HEK293 (cell line): Measurements from ENCODE around the gene EEF1AKMT3.

ENCODE experiments used
- CTCF ChIA-PET: fragments of 350-600 bp; formaldehyde crosslinking; extraction: SDS; loops from one replicate; lab custom pipeline; 2021; ENCODE audit warnings: antibody characterized with exemption; lab: Yijun Ruan, JAX
- POLR2A ChIA-PET: fragments of 300-600 bp; formaldehyde crosslinking; extraction: SDS; loops from one replicate; lab custom pipeline; 2020; ENCODE audit warnings: antibody characterized with exemption, inconsistent platforms; lab: Yijun Ruan, JAX
- H3K27ac ChIP-seq: fragments of 200-500 bp; sonication (Bioruptor generic); 2 replicates; pipeline ENCODE4 v1.5.1; 2014; ENCODE audit warnings: low read depth, low read length, control low read depth, inconsistent platforms; ENCODE audit errors: extremely low read depth
- H3K36me3 ChIP-seq, 2 experiments: fragments of 200-500 bp in 1 of 2; sonication (Bioruptor generic) in 1 of 2; 1 replicate in 1 of 2; 2 replicates in 1 of 2; pipeline ENCODE4 v1.5.1; 2014 to 2017; ENCODE audit warnings: inconsistent platforms in 2 of 2, low read length in 2 of 2; ENCODE audit not compliant: control insufficient read depth in 2 of 2, insufficient read depth in 1 of 2
- H3K4me1 ChIP-seq: fragments of 200-500 bp; sonication (Bioruptor generic); 2 replicates; pipeline ENCODE4 v1.5.1; 2014; ENCODE audit warnings: mild to moderate bottlenecking, low read length, inconsistent platforms; ENCODE audit not compliant: control insufficient read depth, insufficient read depth
- H3K4me3 ChIP-seq: 2 replicates; pipeline ENCODE4 v1.5.1; 2011; ENCODE audit warnings: low read depth, mild to moderate bottlenecking, control low read depth, low read length, moderate library complexity
- H3K9me3 ChIP-seq: fragments of 200-500 bp; sonication (Bioruptor generic); 2 replicates; pipeline ENCODE4 v1.5.1; 2014; ENCODE audit warnings: low read depth, low read length, inconsistent platforms; ENCODE audit not compliant: control insufficient read depth, insufficient read depth
- GLI2 ChIP-seq: fragments of 450-650 bp; formaldehyde crosslinking; IDR thresholded peaks from 2 replicates; pipeline ENCODE4; 2017; ENCODE audit warnings: missing biosample characterization, missing genetic modification characterization, low read depth, borderline replicate concordance
- IKZF3 ChIP-seq: fragments of 450-650 bp; IDR thresholded peaks from 2 replicates; pipeline ENCODE4 v1.5.0; 2018; ENCODE audit warnings: missing biosample characterization, mild to moderate bottlenecking, missing genetic modification characterization, moderate library complexity
- REPIN1 ChIP-seq: fragments of 450-650 bp; formaldehyde crosslinking; IDR thresholded peaks from 2 replicates; pipeline ENCODE4 v1.5.1; 2017; ENCODE audit warnings: missing biosample characterization, missing genetic modification characterization, low read depth
- SP2 ChIP-seq: fragments of 450-650 bp; formaldehyde crosslinking; IDR thresholded peaks from 2 replicates; pipeline ENCODE4 v1.5.1; 2016; ENCODE audit warnings: missing biosample characterization, missing genetic modification characterization
- ZNF157 ChIP-seq: fragments of 450-650 bp; formaldehyde crosslinking; IDR thresholded peaks from 2 replicates; pipeline ENCODE4 v1.5.1; 2016; ENCODE audit warnings: missing biosample characterization, missing genetic modification characterization
- ZNF404 ChIP-seq: fragments of 450-650 bp; formaldehyde crosslinking; IDR thresholded peaks from 2 replicates; pipeline ENCODE4 v1.5.1; 2017; ENCODE audit warnings: missing biosample characterization, missing genetic modification characterization
- ZNF555 ChIP-seq: fragments of 450-650 bp; formaldehyde crosslinking; conservative IDR thresholded peaks from 2 replicates; pipeline ENCODE4 v1.5.1; 2017; ENCODE audit warnings: missing biosample characterization, mild to moderate bottlenecking, missing genetic modification characterization, inconsistent platforms
- ZNF600 ChIP-seq: fragments of 450-650 bp; formaldehyde crosslinking; IDR thresholded peaks from 2 replicates; pipeline ENCODE4 v1.5.1; 2016; ENCODE audit warnings: missing biosample characterization, missing genetic modification characterization
- ZNF670 ChIP-seq: fragments of 450-650 bp; formaldehyde crosslinking; IDR thresholded peaks from 2 replicates; pipeline ENCODE4 v1.5.1; 2016; ENCODE audit warnings: missing biosample characterization, missing genetic modification characterization, low read depth
- ZNF777 ChIP-seq: fragments of 450-650 bp; formaldehyde crosslinking; IDR thresholded peaks from 2 replicates; pipeline ENCODE4 v1.5.1; 2017; ENCODE audit warnings: missing biosample characterization, missing genetic modification characterization, borderline replicate concordance
- TF ChIP-seq, protein P1 (sequence below): sonication (generic); formaldehyde crosslinking; IDR thresholded peaks from 2 replicates; pipeline ENCODE4 v1.8.1; 2022; ENCODE audit warnings: mild to moderate bottlenecking, moderate library complexity, missing genetic modification reagents
- TF ChIP-seq, protein P2 (sequence below): fragments of 450-650 bp; formaldehyde crosslinking; IDR thresholded peaks from 2 replicates; pipeline ENCODE4 v1.5.1; 2016; ENCODE audit warnings: missing biosample characterization, missing genetic modification characterization
- TF ChIP-seq, protein P3 (sequence below): fragments of 450-650 bp; formaldehyde crosslinking; IDR thresholded peaks from 2 replicates; pipeline ENCODE4 v1.5.1; 2016; ENCODE audit warnings: missing biosample characterization, missing genetic modification characterization, borderline replicate concordance

The EEF1AKMT3 gene

GRCh38 chr12:57767305-57767698 lies 5.1 kb upstream of the EEF1AKMT3 start:
- ChIA-PET CTCF (interaction anchor here (0.5 to 3.8 kb wide), 8 partner anchors 8 to 235 kb away, joined by 3 to 26 read pairs (median 4); partner anchors contain the start of genes MARCHF9 and TSFM), POLR2A (interaction anchor here (0.5 to 2.5 kb wide), 3 partner anchors 11 to 66 kb away, joined by 5 to 8 read pairs (median 7); partner anchors contain the start of gene TSPAN31)
- Histone ChIP-seq H3K36me3 (peaks cover 0 to 34% of the 10 kb centered on the region in 2 experiments; a peak in 2 of 3 replicates), H3K9me3 (no peaks in the 10 kb centered on the region), H3K4me1 (peaks cover 18% of the 10 kb centered on the region), H3K4me3 (no peak overlapping the region), H3K27ac (no peak overlapping the region; the same call in 1 of the 2 replicates)
- TF ChIP-seq ZNF404 (no peak), IKZF3 (peak; percentile 39; the same call in 1 of the 2 replicates)

DNA sequence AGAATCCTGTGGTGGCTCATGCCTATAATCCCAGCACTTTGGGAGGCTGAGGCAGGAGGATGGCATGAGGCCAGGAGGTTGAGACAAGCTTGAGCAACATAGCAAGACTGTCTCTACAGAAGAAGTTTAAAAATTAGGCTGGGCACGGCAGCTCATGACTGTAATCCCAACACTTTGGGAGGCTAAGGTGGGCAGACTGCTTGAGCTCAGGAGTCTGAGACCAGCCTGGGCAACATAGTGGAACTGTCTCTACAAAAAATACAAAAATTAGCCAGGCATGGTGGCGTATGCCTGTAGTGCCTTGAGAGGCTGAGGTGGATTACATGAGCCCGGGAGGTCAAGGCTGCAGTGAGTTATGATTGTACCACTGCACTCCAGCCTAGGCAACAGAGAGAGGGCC lies 4.5 kb upstream of the EEF1AKMT3 start:
- H3K9me3 ChIP-seq = no peaks in the 10 kb centered on the region
- H3K4me3 ChIP-seq = no peak overlapping the region
- TF ChIP-seq REPIN1 (no peak), ZNF670 (tag by site-specific recombination) (no peak), ZNF777 (tag by site-specific recombination) (no peak), SP2 (tag by site-specific recombination) (no peak), ZNF404 (no peak), ZNF555 (no peak), GLI2 (no peak), ZNF157 (tag by site-specific recombination) (no peak)
- TF ChIP-seq, protein P1, sequence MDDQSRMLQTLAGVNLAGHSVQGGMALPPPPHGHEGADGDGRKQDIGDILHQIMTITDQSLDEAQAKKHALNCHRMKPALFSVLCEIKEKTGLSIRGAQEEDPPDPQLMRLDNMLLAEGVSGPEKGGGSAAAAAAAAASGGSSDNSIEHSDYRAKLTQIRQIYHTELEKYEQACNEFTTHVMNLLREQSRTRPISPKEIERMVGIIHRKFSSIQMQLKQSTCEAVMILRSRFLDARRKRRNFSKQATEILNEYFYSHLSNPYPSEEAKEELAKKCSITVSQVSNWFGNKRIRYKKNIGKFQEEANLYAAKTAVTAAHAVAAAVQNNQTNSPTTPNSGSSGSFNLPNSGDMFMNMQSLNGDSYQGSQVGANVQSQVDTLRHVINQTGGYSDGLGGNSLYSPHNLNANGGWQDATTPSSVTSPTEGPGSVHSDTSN = no peak
- TF ChIP-seq, protein P2, sequence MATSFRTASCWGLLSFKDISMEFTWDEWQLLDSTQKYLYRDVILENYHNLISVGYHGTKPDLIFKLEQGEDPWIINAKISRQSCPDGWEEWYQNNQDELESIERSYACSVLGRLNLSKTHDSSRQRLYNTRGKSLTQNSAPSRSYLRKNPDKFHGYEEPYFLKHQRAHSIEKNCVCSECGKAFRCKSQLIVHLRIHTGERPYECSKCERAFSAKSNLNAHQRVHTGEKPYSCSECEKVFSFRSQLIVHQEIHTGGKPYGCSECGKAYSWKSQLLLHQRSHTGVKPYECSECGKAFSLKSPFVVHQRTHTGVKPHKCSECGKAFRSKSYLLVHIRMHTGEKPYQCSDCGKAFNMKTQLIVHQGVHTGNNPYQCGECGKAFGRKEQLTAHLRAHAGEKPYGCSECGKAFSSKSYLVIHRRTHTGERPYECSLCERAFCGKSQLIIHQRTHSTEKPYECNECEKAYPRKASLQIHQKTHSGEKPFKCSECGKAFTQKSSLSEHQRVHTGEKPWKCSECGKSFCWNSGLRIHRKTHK = no peak
- no peak overlapping the region for H3K27ac ChIP-seq
- ChIA-PET CTCF (interaction anchor here (0.5 to 3.8 kb wide), 5 partner anchors 9 to 235 kb away, joined by 3 to 26 read pairs (median 4); partner anchors contain the start of gene MARCHF9), POLR2A (interaction anchor here (2.5 kb wide), 1 partner anchor 11 kb away, joined by 8 read pairs; no protein-coding TSS in a partner anchor)
- H3K36me3 ChIP-seq = peaks cover 0 to 30% of the 10 kb centered on the region in 2 experiments; a peak in 2 of 3 replicates
- peaks cover 18% of the 10 kb centered on the region for H3K4me1 ChIP-seq

- H3K36me3 ChIP-seq = peaks cover 5 to 32% of the 10 kb centered on the region in 2 experiments; a peak in 2 of 3 replicates
- ChIA-PET CTCF (interaction anchor here (0.6 to 2.1 kb wide), 2 partner anchors 10 to 103 kb away, joined by 4 to 6 read pairs; no protein-coding TSS in a partner anchor), POLR2A (no interaction called here)
- TF ChIP-seq, protein P3, sequence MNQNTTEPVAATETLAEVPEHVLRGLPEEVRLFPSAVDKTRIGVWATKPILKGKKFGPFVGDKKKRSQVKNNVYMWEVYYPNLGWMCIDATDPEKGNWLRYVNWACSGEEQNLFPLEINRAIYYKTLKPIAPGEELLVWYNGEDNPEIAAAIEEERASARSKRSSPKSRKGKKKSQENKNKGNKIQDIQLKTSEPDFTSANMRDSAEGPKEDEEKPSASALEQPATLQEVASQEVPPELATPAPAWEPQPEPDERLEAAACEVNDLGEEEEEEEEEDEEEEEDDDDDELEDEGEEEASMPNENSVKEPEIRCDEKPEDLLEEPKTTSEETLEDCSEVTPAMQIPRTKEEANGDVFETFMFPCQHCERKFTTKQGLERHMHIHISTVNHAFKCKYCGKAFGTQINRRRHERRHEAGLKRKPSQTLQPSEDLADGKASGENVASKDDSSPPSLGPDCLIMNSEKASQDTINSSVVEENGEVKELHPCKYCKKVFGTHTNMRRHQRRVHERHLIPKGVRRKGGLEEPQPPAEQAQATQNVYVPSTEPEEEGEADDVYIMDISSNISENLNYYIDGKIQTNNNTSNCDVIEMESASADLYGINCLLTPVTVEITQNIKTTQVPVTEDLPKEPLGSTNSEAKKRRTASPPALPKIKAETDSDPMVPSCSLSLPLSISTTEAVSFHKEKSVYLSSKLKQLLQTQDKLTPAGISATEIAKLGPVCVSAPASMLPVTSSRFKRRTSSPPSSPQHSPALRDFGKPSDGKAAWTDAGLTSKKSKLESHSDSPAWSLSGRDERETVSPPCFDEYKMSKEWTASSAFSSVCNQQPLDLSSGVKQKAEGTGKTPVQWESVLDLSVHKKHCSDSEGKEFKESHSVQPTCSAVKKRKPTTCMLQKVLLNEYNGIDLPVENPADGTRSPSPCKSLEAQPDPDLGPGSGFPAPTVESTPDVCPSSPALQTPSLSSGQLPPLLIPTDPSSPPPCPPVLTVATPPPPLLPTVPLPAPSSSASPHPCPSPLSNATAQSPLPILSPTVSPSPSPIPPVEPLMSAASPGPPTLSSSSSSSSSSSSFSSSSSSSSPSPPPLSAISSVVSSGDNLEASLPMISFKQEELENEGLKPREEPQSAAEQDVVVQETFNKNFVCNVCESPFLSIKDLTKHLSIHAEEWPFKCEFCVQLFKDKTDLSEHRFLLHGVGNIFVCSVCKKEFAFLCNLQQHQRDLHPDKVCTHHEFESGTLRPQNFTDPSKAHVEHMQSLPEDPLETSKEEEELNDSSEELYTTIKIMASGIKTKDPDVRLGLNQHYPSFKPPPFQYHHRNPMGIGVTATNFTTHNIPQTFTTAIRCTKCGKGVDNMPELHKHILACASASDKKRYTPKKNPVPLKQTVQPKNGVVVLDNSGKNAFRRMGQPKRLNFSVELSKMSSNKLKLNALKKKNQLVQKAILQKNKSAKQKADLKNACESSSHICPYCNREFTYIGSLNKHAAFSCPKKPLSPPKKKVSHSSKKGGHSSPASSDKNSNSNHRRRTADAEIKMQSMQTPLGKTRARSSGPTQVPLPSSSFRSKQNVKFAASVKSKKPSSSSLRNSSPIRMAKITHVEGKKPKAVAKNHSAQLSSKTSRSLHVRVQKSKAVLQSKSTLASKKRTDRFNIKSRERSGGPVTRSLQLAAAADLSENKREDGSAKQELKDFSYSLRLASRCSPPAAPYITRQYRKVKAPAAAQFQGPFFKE (tag by site-specific recombination) = no peak
- peak; percentile 46 for TF ChIP-seq ZNF600
- no peak overlapping the region for H3K27ac ChIP-seq
- H3K9me3 ChIP-seq = no peaks in the 10 kb centered on the region
- H3K4me1 ChIP-seq = peaks cover 21% of the 10 kb centered on the region
- H3K4me3 ChIP-seq = no peak overlapping the region
Measured at GRCh38 chr12:57769594-57769993, 2.8 kb upstream of the EEF1AKMT3 start.
